Stimulated activated CD4-positive, alpha-beta T cell treated with anti-CD3 and anti-CD28 coated beads, Interleukin-2, amount 100 ng/mL, for 24 hours (primary cell): ENCODE results near the gene RAB3IL1.

Experiments
- DNase-seq, 2 donors: peaks; one replicate each; pipeline ENCODE4 v3.0.0-alpha.2; 2020

Gene RAB3IL1

DNA sequence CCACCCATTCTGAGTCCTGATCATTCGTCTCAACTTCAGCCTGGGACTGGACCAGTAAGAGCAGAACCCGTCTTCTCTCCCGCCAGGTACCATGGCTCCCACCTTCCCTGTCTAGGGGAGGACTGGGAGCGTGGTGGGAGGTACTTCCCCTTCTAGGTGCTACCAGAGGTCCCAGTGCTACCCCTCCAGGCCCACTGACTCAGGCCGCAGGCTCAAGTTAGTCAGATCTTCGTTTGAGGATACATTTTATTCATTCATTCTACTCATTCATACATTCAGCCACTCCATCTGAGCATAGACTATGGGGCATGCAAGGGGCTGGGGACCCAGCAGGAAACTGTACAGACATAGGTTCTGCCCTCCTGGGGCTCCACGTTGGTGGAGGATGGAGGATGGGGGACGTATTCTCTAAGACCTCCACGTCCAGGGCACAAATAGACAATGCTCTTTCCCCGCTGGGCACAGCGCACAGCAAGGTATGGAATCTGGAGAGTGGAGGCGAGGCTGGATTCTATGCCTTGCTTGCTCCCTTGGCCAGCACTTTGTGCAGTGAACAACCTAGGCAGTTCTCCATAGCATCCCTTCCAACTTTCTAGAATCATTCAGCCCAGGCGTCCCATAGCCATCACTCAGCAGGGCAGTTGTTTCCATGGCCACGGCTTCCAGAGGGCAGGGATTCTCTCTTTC lies 1.0 kb upstream of the RAB3IL1 start:
- no peak for DNase-seq

DNA sequence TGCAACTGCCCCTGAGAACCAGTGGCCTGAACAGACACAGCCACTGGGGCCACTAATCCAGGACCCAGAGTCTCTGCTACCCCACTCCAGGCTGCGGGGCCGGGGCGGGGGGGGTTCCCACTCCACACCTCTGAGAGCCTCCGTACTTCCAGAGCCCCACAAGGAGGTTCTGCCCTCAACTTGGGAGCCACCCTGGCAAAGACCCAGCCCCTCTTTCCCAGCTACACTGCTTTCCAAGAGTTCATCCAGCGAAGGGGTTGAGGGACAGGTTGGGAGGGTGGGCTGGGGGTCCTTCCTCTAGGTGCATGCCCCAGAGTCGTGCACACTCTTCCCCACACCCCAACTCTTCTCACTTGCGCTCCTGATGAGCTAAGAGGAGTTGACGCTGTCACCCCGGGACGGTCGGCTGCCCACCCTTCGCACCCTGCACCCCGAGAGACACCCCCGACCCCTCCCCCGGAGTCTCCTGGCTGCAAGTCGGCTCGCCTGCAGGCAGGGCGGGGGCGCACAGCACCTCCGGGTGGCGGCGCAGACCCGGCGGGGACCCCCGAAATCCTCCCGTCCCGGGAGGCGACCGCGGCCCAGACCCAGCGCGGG lies 531 bp downstream of the RAB3IL1 start:
- DNase-seq = no peak

DNA sequence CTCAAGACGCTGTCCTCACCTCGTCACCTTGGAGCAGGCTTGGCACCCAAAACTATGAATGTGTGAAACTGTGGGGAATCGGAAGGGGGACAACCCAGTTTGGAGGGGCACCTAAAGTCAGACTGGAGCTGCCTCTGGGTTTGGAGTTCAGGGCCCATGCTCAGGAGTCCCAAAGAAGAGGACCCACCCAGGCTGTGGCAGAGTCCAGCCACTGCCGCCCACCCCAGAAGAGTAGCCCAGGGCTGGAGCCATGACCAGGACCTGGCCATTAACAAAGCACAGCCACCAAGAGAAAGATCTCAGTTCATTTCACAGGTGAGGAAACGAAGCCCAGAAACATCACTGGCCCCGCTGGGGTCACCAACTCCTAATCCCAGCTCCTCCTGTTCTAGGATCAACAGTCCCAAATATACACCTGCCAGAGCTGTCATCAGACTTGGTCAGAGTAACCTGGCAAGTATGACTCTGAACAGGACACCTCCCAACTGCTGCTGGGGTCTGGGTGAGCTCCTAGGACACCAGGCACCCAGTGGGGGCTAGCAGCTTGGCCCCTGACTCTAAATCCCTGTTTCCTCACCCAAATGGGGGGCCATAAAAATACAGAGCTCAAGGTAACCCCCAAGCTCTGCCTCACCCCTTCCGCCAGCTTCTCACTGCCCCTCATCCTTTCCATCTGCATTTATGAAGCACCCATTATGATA lies 2.7 kb downstream of the RAB3IL1 start:
- no peak for DNase-seq

DNA sequence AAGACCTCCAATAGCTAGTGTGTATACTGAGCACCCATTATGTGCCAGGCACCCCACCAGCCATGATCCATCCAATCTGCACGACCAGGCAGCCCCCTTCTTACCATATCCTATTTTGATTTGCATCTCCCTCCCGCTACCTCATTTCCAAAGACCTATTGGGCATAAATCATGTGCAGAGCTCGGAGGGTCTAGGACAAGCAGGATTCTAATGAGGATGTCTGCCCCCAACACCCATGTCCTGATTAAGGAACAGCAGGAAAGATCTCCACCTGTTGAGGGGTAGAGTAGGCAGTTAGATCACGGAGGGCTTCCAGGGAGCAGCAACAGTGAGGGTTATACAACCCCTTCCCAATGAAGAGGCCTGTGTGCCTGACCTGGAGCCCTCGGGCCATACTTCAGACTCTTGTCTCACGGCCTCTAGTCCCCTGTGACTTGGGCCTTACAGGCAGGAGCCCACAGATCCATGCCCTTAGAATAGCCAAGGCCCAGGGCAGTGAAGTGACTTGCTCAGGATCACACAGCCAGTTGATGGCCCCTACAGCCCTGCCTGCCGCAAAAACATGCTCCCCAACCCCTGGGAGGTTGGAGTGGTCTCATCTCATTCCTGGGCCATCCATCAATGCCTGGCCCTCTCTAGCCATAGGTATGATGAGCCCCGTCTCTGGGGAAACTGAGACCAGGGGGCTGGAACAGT lies 3.5 kb downstream of the RAB3IL1 start:
- DNase-seq = no peak

DNA sequence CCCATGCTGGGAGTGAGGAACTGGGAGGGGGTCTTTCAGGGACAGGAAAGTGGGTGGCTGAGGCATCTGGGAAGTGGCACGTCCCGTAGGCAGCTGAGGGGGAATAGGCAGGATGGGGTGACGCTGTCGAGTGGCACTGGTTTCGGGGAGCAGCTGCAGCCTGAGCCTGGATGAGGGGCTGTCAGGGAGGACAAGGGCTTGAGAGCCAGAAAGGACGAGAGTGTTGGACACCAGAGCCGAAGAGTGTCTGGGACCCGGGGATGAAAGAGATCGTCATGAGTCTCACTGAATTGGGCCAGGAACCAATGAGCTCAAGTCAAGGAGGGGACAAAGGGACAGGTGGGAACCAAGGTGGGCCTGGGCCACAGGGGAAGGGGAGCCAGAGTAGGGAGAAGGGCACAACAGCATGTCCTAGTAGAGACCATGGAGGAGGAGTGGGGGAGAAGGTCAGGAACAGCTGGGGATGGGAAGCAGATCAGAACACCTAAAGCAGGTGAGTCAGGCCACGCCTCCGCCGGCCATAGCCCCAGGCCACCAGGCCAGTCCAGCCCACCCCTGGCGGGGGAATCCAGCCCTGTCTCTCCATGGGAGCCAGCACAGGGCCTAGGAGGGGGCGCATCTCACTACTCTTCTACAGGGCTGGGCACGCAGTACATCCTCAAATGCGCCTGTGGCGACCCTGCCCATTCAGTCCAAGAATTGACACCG lies 4.2 kb downstream of the RAB3IL1 start:
- no peak for DNase-seq

DNA sequence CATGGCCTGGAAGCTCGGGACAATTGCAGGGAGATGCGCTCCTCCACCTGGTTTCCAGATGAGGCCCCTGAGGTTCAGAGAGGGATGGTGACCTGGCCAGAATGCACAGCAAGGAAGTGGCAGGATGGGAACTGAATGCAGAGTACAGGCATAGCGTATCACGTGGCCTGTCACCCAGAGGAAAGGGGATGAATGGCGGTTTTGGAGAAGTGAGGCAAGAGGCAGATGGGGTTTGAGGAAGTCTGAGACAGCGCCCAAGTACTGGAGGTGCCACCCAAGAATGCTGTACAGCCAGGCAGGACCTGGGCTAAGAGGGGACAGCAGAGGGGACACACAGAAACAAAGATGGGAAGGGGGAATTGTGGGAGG lies 4.9 kb downstream of the RAB3IL1 start:
- no peak for DNase-seq

DNA sequence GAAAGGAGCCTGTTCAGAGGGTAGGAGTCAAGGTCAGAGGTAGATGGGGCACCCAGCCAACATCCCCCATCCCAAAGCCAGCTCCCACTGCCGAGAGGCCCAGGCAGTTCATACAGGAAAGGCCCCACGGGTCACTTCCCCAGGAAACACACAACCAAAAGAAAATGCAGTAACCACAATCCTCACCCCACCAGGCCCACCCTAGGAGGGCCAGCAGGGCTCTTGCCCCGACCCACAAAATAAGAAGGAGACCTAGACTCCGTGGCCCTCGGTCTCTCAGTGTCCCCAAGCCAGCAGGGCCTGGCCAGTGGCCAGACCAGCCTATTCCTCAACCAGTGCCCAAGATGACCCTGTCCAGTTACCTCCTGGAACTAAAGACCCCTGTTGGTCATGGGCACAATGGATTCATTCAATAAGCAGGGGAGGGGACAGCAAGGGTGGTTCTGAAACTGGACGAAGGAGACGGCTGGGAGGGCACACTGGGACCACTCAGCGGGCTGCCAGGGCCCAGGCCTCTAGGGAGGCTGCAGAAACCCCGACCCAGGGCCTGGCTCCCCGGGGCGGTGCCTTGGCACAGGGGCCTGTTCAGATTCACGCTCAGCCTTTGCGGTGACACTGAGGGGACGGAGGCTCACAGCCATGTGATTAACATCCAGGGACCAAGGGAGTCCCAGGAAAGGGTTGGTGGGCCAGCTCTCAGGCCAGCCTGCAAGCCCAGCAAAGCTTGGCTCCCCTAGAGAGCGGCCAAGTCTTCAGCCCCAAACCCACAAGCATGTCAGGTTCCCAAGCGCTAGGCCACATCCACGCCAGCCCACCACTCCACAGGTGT lies 5.5 kb downstream of the RAB3IL1 start:
- DNase-seq = no peak

DNA sequence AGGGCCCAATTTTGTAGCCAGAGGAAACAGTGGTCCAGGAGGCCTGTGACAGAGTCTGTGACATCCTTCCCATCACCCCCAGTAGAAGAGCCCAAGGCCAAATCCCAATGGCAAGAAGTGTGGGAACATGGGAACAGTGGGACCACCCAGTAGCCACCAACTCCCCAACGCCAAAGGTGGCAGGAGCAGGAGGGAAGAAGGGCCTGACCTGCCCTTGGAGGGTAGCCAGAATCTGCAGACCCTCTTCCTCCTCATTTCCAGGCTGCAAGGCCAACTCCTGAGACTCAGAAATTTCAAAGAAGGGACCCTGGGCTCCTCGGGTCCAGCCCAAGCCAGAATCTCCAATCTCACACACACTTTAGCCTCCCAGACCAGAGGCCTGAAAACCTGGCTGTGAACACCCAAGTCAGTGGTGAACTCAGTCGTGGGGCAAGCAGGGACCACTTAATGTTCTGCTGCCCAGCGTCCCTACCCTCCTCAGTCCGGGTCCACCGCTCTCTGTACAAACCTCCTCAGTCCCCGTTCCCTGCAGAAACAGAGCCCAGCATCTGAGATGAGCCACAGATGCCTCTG lies 6.2 kb downstream of the RAB3IL1 start:
- no peak for DNase-seq

DNA sequence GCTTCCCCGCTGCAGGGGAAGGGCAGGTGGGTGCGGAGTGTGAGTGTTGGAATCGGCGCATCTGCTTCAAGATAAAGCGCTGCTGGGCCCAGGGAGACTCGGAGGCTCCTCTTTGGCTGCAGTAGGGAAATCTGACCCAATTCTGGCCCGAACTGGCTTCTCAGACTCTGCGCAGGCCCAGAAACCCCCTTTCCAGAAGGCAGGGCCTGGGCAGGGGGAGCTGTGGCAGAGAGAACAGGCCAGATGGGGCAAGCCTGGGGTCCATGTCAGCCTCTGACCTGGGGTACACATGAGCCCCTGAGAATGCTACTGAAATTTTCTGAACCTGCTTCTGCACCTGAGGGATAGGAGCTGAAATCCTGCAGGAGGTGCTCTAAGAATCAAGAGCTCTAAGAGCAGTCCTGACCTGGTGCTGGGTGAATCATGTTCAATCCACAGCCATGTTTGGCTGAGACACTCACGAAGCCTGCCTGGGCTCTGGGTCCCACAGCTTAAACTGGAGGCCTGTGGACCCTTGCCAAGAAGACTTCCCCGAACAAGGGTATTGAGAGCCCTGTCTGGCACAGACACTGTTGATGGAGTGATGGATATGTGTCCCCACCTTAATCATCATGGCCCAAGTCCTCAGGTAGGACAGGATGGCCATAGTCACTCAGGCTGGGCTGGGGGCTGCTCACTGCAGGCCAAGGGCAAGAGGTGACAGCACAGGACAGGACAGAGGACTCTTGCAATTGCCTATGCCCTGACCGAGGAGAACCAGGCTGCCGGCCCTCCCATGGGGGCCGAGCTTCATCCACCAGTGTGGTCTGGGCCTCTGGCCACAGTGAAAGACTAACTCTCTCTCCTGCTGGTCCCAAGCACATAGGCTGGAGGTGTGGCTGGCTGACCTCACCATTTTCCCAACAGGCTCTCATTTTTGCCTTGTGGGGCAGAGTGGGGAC lies 6.9 kb downstream of the RAB3IL1 start:
- DNase-seq = no peak

DNA sequence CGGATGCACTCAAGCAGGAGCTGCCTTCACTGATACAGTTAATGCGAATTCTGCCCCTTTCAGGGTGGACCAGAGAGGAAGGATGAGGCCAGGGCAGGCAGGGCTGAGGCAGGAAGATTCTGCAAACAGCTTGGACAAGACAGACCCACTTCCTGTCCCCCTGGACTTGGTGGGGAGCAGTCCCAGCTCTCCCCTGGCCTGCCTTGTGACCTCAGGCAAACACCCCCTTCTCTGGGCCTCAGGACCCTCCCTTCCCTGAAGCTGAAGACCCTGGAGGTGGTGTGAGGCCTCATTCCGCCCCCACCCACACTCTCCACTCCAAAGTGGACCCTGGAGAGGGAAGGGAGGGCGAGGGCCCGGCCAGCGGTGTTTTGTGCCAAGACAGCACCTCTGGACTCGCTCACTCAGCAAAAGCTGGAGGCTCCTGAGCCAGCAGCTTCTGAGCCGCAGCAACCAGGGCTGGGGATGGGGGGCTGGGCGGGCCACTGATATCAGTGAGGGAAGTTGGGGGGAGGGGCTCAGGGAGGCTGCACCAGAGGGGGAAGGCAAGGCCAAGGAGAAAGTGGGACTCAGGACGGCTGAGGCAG lies 8.5 kb downstream of the RAB3IL1 start:
- no peak for DNase-seq

DNA sequence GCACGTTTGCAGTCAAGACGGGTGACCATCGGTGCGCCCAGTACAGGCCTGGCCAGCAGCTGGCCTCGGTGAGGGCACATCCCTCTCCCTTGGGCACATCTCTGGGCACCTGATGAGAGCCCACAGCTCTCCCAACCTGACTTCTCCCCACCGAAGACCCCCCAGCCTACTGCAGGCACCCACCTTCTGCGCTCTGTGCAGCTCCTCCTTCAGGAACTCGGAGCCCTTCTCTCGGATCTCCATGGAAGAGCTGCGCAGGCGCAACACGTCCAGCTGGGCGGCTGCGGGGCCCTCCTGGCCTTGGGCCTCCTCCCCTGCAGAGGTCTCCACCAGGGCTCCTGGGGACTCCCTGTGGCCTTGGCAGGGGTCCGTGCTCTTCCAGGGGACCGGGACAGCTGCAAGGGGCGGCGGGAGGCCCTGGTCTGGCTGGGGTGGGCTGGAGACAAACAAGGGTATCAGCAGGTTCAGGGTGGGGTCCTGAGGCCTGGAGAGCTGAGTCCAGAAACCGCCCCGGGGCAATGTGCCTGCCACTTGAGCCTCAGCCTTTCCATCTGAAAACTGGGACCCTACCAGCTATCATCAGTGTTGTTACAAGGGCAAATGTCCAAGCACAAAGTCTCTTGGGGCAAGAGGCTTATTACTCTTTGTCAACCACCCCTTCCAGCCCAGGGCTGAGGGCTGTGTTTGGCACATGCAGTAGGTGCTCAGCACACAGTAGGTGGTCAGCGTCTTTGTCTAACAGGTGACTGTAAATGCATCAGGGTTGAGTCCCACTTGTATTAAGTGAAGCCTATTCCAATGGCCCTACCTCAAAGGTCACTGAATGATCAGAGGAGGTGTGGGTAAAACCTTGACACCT lies 9.3 kb downstream of the RAB3IL1 start:
- no peak for DNase-seq

DNA sequence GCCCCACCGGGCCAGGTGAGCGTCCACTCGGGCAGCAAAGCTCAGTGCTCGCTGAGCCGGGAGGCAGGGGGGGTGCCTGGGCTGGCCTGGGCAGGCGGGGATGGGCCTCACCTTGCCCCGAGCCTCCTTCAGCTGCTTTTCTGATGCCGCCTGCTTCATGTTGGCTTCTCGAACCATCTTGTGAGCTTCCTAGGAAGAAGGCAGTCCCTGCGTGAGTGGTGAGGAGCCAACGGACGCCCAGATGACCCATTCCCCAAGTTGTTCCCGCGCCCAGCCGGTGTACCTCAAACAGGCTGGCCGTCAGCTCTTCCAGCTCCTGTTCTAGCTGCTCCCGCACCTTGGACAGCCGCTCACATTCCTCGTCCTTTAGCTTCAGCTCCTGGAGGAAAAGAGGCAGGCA lies 10.1 kb downstream of the RAB3IL1 start:
- DNase-seq = no peak

DNA sequence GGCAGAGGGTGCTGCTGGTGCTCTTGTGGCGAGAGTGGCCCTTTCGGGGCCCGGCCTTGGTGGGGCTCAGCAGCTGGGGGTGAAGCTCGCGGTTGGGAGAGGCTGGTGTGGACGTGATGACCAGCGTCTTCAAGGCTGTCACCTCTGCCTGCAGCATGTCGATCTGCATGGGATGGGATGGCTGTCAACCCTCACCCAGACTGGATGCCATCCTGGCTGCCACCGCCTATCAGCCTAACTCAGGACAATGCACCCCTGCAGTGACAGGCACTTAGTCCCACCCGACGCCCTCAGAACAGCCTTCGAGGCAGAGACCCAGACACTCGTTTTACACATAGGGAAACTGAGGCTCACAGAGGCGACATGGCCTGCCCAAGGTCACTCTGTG lies 10.8 kb downstream of the RAB3IL1 start:
- no peak for DNase-seq

DNA sequence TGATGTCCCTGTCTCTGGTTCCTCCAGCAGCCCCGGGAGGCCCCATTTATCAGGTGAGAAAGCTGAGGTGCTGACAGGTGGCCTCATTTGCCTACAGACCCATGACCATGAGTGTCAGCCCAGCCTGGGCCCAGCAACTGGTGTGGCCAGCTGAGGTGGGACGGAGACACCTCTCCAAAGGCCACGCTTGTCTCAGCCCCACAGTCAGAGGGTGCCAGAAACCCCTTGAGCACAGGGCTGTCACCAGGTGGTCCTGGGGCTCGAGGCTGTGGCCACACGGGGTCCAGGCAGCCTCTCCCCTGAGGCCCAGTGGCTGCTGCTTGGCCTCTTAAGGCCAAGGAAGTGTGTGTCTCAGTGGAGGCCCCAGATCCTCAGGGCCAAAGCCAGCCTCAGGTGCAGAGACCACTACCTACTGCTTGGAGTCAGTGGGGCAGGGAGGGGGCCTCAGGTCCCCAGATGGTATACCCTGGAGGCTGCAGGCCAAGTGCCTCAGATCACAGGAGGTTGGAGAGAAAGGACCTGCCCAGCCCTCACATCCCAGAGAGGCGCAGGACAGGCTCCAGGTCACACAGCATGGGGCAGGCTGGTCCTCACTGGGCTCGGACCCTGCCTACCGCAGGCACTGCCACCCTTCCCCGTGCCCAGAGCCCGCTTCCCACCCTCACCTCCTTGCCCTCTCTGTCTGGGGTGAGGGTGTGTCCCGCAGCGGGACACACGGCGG lies 11.4 kb downstream of the RAB3IL1 start:
- no peak for DNase-seq

DNA sequence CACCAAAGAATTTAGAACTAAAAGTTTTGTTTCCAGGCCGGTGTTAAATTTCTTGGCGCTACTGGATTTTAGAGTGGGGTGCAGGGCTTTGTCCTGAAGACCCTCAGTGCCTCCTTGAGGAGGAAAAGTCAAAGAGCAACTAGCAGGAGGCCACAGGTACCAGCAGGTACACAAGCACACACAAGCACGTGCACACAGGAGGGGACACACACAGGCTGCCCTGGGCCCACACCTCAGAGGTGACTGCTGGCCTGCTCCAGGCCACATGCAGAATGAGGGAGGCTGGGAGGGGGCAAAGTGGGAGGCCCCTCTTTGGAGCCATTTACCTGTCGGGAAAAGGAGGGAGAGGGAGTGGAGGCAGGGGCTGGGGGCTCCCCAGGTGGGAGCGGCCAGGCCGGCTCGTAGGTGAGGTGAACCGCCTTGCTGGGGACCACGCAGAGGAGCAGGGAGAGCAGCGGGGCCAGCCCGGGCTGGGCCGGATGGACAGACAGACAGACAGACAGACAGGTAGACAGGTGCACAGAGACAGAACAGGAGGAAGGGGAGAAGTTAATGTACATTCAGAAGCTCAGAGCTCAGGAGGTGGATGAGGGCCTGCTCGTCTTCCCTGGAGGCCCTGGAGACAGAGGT lies 12.2 kb downstream of the RAB3IL1 start:
- no peak for DNase-seq

DNA sequence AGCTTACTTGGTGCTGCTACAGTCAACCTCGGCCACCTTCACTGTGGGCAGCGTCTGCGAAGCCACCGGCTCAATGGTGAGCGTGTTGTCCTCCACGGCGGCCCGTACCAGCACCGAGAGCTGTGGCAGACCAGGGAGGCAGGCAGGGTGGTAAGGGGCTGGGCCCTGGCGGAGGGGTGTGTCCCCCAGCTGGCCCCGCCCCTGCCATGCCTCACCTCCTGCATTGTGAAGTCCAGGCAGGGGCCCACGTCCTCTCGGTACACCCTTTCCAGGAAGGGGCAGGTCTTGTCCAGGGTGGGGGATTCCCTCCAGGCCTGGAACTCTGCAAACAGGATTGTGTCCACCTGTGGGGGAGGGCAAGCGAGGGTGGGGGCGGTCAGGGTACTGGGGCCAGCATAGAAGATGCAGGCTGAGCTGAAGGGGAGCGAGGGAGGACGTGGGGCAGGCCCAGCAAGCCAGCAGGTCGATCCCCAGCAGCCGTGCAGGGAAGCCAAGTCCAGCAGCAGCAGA lies 12.8 kb downstream of the RAB3IL1 start:
- DNase-seq = peak in 1 of 2 donors; percentile 31

DNA sequence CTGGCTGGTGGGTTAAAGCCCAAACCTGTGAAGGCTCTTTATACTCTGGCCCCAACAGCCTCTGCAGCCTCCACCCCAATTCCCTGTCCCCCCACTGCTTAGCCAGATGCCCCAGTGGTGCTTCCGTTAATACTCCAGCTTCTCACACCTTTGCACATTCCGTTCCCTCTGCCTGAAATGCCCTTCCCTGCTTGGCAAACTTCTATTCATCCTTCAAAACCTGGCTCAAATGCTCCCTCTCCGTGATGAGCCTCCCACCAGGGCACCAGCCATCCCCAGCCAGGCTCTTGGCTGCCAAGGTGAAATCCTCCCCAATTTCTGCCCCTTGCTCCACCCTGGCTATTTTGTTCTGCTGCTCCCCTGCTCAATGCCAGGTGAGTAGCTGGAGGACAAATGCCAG lies 13.5 kb downstream of the RAB3IL1 start:
- no peak for DNase-seq

DNA sequence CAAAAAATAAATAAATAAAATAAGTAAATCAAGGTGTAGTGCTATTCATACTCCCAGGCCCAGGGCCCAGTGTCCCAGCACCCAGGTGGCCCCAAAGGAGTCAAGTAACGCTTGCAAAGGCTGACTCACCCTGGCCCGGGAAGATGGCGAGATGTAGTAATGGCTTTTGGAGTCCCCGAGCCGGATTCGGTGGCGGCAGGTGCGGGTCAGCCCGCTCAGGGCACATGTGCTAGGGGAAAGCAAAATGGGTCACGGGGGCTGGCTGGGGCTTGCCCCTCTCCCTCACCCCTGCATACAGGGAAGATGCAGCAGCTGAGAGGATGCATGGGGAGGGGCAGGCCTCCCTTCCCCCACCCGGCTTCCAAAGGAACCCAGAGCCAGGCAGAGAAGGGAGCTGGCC lies 15.1 kb downstream of the RAB3IL1 start:
- no peak for DNase-seq
